ENCODE results near the gene MTA3. TPM values are rescaled to one million over a fixed set of nuclear protein-coding genes. Genes with fewer than 3 reads are reported as not detected.

MTA3 gene
- total RNA-seq, 1 experiment from 2014 or later: 18.8 TPM

DNA sequence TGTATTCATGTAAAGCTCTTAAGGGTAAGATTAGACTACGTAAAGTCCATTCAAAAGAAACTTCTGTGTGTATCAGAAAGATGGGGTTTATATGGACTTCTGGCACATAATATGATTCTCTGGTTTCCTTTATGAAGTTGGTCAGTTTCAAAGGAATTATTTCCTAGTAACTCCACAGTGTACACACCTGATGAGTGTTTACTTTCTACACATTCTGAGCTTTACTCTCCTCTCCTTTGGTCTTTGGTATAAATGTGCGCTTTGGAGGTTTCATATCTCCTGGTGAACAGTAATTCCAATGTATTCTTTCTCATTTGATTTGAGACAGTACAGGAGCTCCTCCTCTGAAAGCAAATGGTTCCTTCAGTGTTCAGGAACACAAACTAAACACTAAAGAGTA is 107.4 kb downstream of the MTA3 start:
- no peak for DNase-seq
- Histone ChIP-seq H3K36me3 (no peaks in the 10 kb centered on the region; the same call in 1 of the 2 replicates), H3K9me3 (no peaks in the 10 kb centered on the region), H3K27me3 (no peaks in the 10 kb centered on the region), H3K4me3 (no peak overlapping the region)

DNA sequence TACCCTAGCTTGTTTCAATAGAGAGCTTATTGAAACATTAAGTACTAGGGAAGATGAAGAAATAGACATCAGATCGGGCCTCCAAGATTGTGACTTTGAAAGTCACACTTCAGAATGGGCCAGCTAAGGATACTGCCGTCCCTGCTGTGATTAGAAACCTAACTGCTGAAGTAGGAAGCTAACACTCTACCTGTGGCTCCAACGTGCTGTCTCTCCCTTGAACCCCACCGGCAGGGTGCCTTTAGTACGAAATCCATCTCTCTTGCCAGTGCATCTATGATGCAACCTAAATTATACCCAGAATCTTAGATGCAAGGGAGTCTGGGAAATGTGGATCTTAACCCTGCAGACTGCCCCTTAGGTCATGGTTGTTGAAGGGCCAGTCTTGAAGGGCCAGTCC is 116.9 kb downstream of the MTA3 start:
- Histone ChIP-seq H3K36me3 (no peaks in the 10 kb centered on the region; the same call in 1 of the 2 replicates), H3K27me3 (no peaks in the 10 kb centered on the region), H3K9me3 (no peaks in the 10 kb centered on the region), H3K4me3 (no peak overlapping the region)
- no peak for DNase-seq

DNA sequence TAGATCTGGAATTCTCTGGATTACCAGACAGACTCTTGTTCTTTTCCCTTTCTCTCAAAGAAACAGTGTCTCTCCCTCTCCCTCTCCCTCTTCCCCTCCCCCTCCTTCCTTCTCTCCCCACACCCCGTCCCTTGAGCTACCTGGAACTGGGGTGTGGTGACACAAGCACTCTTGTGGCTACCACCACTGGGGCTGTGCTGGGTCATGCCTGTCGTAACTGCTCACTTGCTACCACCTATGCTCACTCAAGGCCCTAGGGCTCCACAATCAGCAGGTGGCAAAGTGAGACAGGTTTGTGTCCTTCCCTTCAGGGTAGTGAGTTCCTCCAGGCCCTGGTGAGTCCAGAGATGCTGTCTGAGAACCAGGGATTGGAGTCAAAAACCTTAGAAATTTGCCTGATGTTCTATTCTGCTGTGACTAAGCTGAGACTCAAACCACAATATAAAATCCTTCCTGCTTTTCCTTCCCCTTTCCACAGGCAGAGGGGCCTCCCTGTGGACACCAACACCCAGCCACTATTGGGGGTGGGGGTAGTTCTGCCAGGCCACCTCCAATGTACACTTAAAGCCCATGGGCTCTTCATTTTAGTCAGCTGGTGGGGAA is 124.7 kb downstream of the MTA3 start:
- no peaks in the 10 kb centered on the region; the same call in 1 of the 2 replicates for H3K36me3 ChIP-seq
- DNase-seq: no peak
- no peaks in the 10 kb centered on the region for H3K27me3 ChIP-seq
- no peaks in the 10 kb centered on the region for H3K9me3 ChIP-seq
- no peak overlapping the region for H3K4me3 ChIP-seq

DNA sequence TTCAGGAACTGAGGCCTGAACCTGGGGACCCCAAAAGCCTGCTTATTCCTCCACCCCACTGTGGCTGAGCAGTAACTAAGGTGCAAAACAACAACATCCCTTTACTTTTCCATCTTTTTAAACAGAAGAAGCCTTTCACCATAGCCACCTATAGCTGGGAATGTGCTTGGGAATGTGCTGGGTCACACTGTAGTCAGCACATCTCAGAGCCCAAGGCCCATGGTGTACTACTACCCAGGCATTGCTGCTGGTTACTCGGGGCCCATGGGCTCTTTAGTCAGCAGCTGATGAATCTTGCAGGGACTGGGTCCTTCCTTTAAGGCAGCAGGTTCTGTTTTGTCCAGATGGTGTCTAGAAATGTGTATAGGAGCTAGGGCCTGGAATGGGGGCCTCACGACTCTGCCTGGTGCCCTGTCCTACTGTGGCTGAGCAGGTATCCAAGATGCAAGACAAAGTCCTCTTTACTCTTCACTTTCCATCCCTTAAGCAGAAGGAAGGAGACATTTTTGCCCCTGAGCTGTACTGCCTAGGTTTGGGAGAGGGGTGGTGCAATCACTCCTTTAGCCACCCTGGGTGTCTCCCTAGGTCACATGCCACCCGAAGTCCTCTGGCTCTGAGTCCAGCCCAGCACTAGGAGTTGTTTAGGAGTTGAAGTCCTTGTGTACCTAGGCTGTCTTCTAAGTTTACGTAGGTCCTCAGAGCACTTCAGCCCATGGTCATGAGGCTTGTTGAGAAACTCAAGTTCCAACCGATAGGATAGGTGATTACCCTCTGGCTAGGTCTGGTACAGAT is 125.5 kb downstream of the MTA3 start:
- Histone ChIP-seq H3K9me3 (no peaks in the 10 kb centered on the region), H3K4me3 (no peak overlapping the region), H3K36me3 (no peaks in the 10 kb centered on the region; the same call in 1 of the 2 replicates), H3K27me3 (no peaks in the 10 kb centered on the region)
- no peak for DNase-seq

DNA sequence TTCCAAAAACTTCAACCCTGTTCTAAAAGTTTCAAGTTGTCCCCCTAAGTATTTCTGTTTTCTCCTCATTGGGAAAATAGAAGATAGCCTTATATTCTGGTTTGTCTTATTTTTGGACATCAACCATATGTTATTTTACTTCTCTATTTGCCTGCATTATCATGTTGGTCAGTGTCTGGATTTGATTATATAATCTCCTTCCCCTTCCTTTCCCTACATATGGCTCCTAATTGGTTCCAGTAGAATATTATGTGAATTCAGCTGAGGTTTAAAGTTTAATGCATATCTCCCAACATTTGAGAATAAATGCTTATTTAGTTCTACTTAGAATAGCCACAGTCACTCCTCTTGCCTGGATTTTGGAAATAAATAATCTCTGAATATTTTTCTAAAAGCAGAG is 128.6 kb downstream of the MTA3 start:
- Histone ChIP-seq H3K9me3 (no peaks in the 10 kb centered on the region), H3K27me3 (no peaks in the 10 kb centered on the region)

DNA sequence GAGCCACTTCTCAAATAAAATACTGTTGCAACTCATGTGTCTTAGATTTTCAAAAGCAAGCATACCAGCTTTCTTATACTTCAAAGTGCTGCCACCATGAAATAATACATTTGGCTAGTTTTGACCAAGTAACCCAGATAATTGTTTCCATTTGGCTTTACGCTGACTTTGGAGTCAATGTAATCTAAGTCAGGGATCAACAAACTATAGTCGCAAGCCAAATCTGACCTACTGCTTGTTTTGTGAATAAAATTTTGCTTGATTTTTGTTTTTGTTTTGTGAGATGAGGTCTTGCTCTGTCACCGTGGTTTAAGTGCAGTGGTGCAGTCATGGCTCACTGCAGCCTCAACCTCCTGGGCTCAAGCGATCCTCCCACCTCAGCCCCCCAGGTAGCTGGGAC is 130.5 kb downstream of the MTA3 start:
- H3K36me3 ChIP-seq: no peaks in the 10 kb centered on the region
- H3K27me3 ChIP-seq: no peaks in the 10 kb centered on the region
- H3K9me3 ChIP-seq: no peaks in the 10 kb centered on the region
- H3K4me3 ChIP-seq: no peak overlapping the region
- DNase-seq: no peak

More for the DNA sequence above, 128.6 kb downstream of the MTA3 start:
- Histone ChIP-seq H3K36me3 (no peaks in the 10 kb centered on the region), H3K4me3 (no peak overlapping the region)
- no peak for DNase-seq

DNA sequence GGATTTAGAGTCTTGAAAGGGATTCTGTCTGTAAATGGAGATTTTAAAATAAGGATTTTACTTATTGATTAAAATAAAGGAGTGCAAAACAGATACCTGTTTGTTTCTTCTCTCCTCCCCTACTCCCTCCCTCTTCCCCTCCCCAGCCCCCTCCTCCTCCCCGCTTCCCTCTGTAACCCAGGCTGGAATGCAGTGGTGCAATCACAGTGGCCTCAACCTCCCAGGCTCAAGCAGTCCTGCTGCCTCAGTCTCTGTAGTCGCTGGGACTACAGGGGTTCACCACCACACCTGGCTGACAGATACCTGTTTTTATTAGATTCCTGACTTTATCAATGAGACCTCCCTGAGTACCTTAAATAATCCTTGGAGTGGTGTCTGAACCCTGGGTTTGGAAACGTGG is 138.4 kb downstream of the MTA3 start:
- Histone ChIP-seq H3K27me3 (no peaks in the 10 kb centered on the region), H3K9me3 (no peaks in the 10 kb centered on the region), H3K36me3 (peaks cover 4% of the 10 kb centered on the region), H3K4me3 (no peak overlapping the region)
- no peak for DNase-seq

DNA sequence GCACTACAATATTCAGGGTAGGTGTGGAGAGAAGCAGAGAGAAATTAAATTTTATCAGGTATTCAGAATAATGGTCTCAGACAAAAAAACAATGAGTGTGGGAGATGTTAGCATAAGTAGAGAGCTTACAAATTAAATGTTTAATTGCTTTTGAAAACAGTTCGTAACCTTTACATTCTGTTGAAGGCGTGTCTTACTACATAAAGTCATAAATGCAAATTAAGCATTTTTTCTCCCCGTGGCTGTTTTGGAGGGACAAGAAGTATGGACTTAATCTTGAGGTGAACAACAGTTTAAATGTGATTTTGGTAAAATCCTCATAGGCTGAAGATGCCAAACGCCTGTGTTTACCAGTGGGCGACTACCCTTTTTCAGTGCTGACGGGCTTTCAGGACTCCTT is 139.7 kb downstream of the MTA3 start:
- Histone ChIP-seq H3K4me3 (no peak overlapping the region), H3K27me3 (no peaks in the 10 kb centered on the region), H3K9me3 (no peaks in the 10 kb centered on the region), H3K36me3 (peaks cover 4% of the 10 kb centered on the region)
- DNase-seq: no peak

DNA sequence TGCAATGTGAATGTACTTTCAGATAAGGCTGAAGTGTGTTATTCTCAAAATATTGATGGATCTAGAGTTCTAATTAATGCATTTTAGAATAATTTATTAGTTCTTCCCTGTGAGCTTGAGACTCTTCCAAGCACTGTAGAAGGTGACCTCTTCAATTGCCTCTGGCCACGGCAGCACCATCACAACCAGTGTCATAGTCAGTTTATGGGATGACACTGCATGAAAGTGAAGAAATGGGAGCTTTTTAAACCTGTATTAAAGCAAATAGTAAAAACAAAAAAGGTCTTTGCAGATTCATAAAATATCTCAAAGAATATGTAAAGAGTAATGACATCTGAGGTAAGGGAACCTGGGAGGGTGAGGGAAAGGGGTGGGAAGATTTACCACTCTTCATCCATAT is 143.5 kb downstream of the MTA3 start:
- no peak for DNase-seq
- peaks cover 4% of the 10 kb centered on the region for H3K36me3 ChIP-seq

DNA sequence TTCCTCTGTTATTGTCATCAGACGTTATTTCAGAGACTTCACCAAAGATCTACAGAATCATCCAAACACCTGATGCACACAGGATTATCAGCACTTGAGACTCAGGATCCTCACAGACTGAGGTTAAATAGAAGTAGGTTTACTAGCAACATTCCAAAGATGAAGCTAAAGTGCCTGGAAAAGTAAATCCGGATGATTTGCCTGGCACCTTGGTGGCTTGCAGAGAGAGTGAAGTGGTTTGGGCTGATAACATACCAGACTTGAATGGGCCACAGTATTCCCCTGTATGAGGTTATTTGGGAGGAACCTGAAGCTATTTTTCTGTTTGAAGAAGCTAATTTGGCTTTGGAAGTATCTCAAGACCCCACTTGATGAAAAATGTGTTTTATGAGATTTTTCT is 144.5 kb downstream of the MTA3 start:
- no peaks in the 10 kb centered on the region for H3K27me3 ChIP-seq
- no peak overlapping the region for H3K4me3 ChIP-seq
- H3K36me3 ChIP-seq: peaks cover 2% of the 10 kb centered on the region
- H3K9me3 ChIP-seq: no peaks in the 10 kb centered on the region
- DNase-seq: no peak

More for the DNA sequence above, 143.5 kb downstream of the MTA3 start:
- Histone ChIP-seq H3K27me3 (no peaks in the 10 kb centered on the region), H3K9me3 (no peaks in the 10 kb centered on the region), H3K4me3 (no peak overlapping the region)

DNA sequence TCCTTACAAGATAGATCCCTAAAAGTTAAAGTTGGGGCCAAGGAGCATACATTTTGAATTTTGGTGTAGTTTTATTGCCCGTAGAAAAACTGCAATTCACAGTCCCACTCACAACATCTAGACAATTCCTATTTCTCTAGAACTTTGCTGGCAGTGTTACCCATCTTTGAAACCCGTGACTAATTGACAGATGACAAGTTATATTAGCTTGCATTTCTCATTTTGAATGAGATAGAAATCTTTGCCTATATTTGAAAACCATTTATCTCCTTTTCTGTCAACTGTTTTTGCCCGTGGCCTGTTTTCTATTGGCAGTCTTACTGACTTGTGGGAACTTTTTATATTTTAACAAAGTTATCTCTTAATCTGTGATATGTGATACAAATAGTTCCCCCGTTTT is 145.5 kb downstream of the MTA3 start:
- Histone ChIP-seq H3K4me3 (no peak overlapping the region), H3K27me3 (no peaks in the 10 kb centered on the region), H3K9me3 (no peaks in the 10 kb centered on the region), H3K36me3 (peaks cover 2% of the 10 kb centered on the region; the same call in 1 of the 2 replicates)
- no peak for DNase-seq

DNA sequence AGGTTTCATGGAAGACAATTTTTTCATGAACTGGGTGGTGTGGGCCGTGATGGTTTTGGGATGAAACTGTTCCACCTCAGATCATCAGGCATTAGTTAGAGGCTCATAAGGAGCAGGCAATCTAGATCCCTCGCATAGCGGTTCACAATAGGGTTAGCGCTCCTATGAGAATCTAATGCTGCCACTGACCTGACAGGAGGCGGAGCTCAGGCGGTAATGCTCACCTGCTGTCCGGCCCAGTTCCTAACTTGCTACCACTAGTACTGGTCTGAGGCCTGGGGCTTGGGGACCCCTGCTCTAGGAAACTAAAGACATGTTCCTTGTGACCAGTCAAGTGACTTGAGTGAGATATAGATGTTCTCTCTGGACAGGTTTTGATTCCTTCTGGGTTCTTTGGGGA is 146.3 kb downstream of the MTA3 start:
- no peaks in the 10 kb centered on the region for H3K27me3 ChIP-seq
- H3K9me3 ChIP-seq: no peaks in the 10 kb centered on the region
- peaks cover 1% of the 10 kb centered on the region; the same call in 1 of the 2 replicates for H3K36me3 ChIP-seq
- H3K4me3 ChIP-seq: no peak overlapping the region
- no peak for DNase-seq

DNA sequence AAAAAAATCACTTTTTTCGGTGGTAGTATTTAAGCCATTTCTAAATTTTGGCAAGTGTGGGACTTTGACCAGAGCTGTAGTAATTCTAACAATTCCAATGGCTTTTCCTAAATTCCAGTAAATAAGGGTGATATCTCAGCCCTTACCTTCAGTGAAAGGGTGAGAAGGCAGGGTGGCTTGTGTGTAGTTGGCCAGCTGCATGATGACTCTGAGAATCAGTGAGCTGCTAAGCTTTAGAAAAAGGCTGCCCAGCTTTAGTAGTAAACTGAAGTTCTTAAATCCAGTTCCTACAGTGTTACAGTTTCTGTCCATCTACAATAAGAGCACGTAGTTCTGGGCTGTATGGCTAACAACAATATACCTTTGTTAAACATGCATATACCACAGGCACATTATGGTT is 153.5 kb downstream of the MTA3 start:
- Histone ChIP-seq H3K36me3 (no peaks in the 10 kb centered on the region), H3K9me3 (no peaks in the 10 kb centered on the region), H3K27me3 (no peaks in the 10 kb centered on the region), H3K4me3 (no peak overlapping the region)
- no peak for DNase-seq

DNA sequence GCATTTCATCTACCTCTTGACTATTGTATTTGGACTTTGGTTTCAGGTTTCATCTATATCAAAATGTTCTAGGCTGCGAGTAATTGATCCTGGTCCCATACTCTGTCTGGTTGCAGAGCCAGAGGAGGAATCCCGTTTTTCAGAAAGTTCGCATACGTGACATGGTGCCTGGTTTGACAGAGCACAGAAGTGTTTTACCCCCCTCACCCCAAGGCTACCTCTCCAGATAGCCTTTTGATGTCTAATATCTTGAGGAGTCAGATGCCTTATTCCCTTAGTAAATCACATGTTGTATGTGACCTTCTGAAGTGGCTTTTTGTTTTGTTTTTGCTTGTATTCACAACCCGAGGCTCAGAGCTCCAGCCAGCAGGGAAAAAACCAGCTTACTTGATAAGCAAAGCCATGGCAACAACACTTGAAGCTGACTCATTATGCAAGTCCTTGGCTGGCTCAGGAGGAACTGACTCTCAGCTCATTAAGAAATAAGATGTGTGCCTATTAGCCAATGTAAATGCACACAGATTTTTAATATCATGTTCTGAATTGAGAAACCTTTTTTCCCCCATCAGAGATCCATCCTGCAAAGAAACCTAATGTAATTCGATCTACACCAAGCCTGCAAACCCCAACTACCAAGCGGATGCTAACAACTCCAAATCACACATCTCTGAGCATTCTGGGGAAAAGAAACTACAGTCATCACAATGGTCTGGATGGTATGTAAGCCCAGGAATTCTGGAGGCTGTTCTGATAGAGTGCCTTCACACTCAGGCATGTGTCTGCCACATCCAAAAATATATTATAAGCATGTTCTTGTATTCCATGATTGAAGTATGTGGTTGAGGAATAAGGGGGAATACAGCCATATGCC is 154.1 kb downstream of the MTA3 start:
- peak; percentile 38 for DNase-seq
- no peak overlapping the region for H3K4me3 ChIP-seq
- H3K27me3 ChIP-seq: no peaks in the 10 kb centered on the region
- H3K36me3 ChIP-seq: no peaks in the 10 kb centered on the region
- H3K9me3 ChIP-seq: no peaks in the 10 kb centered on the region

DNA sequence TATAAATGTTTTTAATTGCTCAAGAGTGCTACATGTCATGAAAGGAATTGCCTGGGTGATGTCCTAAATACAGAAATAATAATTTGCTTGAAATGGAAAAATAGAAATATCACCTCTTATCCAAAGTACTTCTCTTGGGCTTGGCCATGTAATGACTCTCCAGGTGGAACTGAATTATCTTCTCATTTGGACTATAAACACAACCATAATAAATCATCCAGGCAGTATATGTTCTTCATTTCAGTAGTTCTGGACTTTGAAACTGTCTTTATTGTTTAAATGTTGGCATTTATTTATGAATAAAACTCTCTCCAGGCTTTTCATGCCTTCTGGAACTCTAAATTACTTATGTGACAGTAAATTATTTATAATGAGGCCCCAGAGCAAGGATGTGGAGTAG is 155.0 kb downstream of the MTA3 start:
- DNase-seq: no peak
- H3K36me3 ChIP-seq: no peaks in the 10 kb centered on the region
- no peaks in the 10 kb centered on the region for H3K27me3 ChIP-seq
- no peaks in the 10 kb centered on the region for H3K9me3 ChIP-seq
- no peak overlapping the region for H3K4me3 ChIP-seq

DNA sequence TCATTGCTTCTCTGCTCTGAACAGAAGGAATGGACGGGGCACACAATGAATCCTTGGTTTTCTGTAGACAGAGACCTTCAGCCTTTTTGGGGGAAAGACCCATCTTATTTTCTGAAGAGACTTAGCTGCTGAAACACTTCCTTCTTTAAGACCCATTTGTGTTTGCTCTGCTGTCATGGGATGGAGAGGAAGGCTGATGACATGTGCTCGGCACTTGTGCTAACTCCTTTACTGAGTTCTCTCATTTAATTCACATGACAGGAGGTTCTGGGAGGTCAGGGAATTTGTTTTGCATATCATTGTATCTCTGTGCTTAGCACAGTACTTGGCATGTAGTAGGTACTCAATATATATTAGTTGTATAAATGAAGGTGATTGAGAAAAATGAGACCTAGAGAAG is 156.5 kb downstream of the MTA3 start:
- DNase-seq: no peak
- H3K27me3 ChIP-seq: no peaks in the 10 kb centered on the region

DNA sequence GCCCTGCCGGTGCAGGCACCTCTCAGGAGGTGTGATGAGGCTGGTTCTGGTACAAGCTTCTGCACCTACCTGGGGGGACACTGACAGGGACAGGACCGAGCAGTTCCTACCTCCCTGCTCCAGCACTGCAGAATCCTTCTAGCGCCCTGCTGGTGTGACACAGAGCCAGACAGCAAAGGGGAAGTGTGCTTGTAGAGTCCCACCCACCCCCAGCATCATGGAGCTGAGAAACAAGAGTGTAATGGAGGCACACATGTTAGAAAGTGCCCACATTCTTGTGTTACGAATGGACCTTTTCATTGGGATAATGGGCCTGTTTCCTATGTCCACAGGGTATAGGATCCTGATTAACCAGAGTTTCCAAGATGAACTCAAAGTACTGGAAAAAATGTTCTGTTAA is 157.2 kb downstream of the MTA3 start:
- H3K36me3 ChIP-seq: no peaks in the 10 kb centered on the region

More for the DNA sequence above, 156.5 kb downstream of the MTA3 start:
- Histone ChIP-seq H3K4me3 (no peak overlapping the region), H3K9me3 (peaks cover 6% of the 10 kb centered on the region), H3K36me3 (no peaks in the 10 kb centered on the region)

More for the DNA sequence above, 157.2 kb downstream of the MTA3 start:
- peaks cover 11% of the 10 kb centered on the region for H3K9me3 ChIP-seq
- H3K4me3 ChIP-seq: no peak overlapping the region
- DNase-seq: no peak
- no peaks in the 10 kb centered on the region for H3K27me3 ChIP-seq
